Left lung (tissue), 10 donors: ENCODE measurements around the gene CACNA1A. TPM values are rescaled to one million over a fixed set of nuclear protein-coding genes. Genes with fewer than 3 reads are reported as not detected.
"Not testable (repeated sequence)": the region's sequence is repeated elsewhere in the genome, so short reads cannot be mapped to it uniquely, and the experiment has no call there.

ENCODE experiments used
- ATAC-seq: fragments of 200-7000 bp; cut with Tn5 transposase; one replicate; pipeline ENCODE4 v1.9.1; 2020; ENCODE audit warnings: moderate library complexity
- DNase-seq, 4 donors: peaks; one replicate each; pipeline ENCODE4 v3.0.0-alpha.2; 2013 to 2020
- H3K27ac ChIP-seq, 2 donors: fragments of 200-600 bp; sonication (generic) in 1 of 2; one replicate each; pipeline versions ENCODE4 v1.5.0 to v1.8.0; 2020 to 2021
- H3K27me3 ChIP-seq, 2 donors: fragments of 200-600 bp; sonication (generic) in 1 of 2; one replicate each; pipeline versions ENCODE4 v1.5.0 to v1.8.0; 2020 to 2021
- H3K36me3 ChIP-seq, 2 donors: fragments of 200-600 bp; sonication (generic) in 1 of 2; one replicate each; pipeline versions ENCODE4 v1.5.0 to v1.8.0; 2020 to 2021
- H3K4me1 ChIP-seq, 2 donors: fragments of 200-600 bp; one replicate each; pipeline ENCODE4 v1.8.0; 2021
- H3K4me3 ChIP-seq, 2 donors: fragments of 200-600 bp; sonication (generic) in 1 of 2; one replicate each; pipeline versions ENCODE4 v1.5.0 to v1.8.0; 2020 to 2021; ENCODE audit warnings: mild to moderate bottlenecking in 1 of 2
- H3K9me3 ChIP-seq, 2 donors: fragments of 200-600 bp; sonication (generic) in 1 of 2; one replicate each; pipeline versions ENCODE4 v1.5.0 to v1.8.0; 2020 to 2021
- intact Hi-C, 2 donors: fragments of 100-400 bp; cut with DNase I; formaldehyde crosslinking; loops; one replicate each; pipeline versions ENCODE4 v1.11.2 to v1.14.2; 2022
- polyA plus RNA-seq, 6 donors: library from polyadenylated mRNA; unstranded; fragments of 120-200 nt; gene quantifications; one replicate each; pipeline ENCODE4 v1.2.1, GENCODE V29; 2013; ENCODE audit not compliant: insufficient read length in 6 of 6
- total RNA-seq, 2 donors: library from RNA; stranded (reverse); fragmentation: NEBNext Ultra II Directional; extraction: Animal tissue kit (Norgen Biotek cat#: 25700); gene quantifications; one replicate each; pipeline ENCODE4 v1.2.1, GENCODE V29; 2021
- TF ChIP-seq, protein P1 (sequence below), 2 donors: fragments of 200-600 bp; sonication (generic) in 1 of 2; IDR thresholded peaks; one replicate each; pipeline versions ENCODE4 v1.5.0 to v1.8.0; 2021; ENCODE audit warnings: antibody characterized with exemption in 2 of 2
- donor health status: DM: no; HTN: yes; CAD: no.
- donor health status: DM: no; HTN: no; CAD: no.

Gene CACNA1A
- total and polyA plus RNA-seq, 8 donors: 0.20 to 5.4 (median 3.9) TPM

- Histone ChIP-seq H3K36me3 (no peaks in the 10 kb centered on the region), H3K4me1 (no peaks in the 10 kb centered on the region), H3K27ac (no peak overlapping the region), H3K4me3 (no peak overlapping the region), H3K9me3 (peaks cover 0 to 6% of the 10 kb centered on the region in 2 donors), H3K27me3 (peaks cover 0 to 46% of the 10 kb centered on the region in 2 donors)
- intact Hi-C loops: no loop called here
- TF ChIP-seq, protein P1, sequence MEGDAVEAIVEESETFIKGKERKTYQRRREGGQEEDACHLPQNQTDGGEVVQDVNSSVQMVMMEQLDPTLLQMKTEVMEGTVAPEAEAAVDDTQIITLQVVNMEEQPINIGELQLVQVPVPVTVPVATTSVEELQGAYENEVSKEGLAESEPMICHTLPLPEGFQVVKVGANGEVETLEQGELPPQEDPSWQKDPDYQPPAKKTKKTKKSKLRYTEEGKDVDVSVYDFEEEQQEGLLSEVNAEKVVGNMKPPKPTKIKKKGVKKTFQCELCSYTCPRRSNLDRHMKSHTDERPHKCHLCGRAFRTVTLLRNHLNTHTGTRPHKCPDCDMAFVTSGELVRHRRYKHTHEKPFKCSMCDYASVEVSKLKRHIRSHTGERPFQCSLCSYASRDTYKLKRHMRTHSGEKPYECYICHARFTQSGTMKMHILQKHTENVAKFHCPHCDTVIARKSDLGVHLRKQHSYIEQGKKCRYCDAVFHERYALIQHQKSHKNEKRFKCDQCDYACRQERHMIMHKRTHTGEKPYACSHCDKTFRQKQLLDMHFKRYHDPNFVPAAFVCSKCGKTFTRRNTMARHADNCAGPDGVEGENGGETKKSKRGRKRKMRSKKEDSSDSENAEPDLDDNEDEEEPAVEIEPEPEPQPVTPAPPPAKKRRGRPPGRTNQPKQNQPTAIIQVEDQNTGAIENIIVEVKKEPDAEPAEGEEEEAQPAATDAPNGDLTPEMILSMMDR (IDR thresholded peaks at IDR 0.05): no peak
- DNase-seq: no peak
- ATAC-seq: no peak
These were observed 31.2 kb upstream of the CACNA1A start for GRCh38 chr19:13537454-13537853.

DNA sequence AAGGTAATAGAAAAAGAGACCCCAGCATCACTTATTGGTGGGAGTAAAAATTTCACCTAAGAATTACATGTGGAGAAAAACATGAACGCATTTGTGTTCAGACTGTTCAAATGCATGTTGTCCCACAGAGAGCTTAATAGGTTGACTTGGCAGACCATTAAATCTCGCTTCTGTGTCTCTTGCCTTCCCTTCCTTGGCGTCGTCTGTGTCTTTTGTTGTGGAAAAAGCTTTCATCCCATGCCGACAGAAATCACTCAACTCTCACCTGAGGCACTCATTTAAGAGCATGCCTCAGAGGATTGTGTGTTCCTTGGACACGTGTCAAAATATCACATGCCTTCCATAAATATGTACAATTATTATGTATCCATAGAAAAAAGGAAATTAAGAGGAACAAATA lies 24.4 kb upstream of the CACNA1A start:
- Histone ChIP-seq H3K36me3 (no peaks in the 10 kb centered on the region), H3K27me3 (peaks cover 0 to 52% of the 10 kb centered on the region in 2 donors), H3K27ac (no peak overlapping the region), H3K9me3 (peaks cover 0 to 2% of the 10 kb centered on the region in 2 donors), H3K4me1 (no peaks in the 10 kb centered on the region), H3K4me3 (no peak overlapping the region)
- ATAC-seq: no peak
- TF ChIP-seq, protein P1 (IDR thresholded peaks at IDR 0.05): no peak
- intact Hi-C loops: no loop called here
- DNase-seq: no peak

DNA sequence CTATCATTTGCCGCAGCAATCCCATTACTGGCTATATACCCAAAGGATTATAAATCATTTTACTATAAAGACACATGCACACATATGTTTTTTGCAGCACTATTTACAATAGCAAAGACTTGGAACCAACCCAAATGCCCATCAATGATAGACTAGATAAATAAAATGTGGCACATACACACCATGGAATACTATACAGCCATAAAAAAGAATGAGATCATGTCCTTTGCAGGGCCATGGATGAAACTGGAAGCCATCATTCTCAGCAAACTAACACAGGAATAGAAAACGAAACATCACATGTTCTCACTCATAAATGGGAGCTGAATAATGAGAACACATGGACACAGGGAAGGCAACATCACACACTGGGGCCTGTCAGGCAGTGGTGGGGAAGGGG lies 23.4 kb upstream of the CACNA1A start:
- DNase-seq, H3K4me1 ChIP-seq, H3K9me3 ChIP-seq, H3K36me3 ChIP-seq, intact Hi-C loops, H3K27ac ChIP-seq, H3K4me3 ChIP-seq, ATAC-seq: not testable (repeated sequence)
- peaks cover 0 to 62% of the 10 kb centered on the region in 2 donors for H3K27me3 ChIP-seq

DNA sequence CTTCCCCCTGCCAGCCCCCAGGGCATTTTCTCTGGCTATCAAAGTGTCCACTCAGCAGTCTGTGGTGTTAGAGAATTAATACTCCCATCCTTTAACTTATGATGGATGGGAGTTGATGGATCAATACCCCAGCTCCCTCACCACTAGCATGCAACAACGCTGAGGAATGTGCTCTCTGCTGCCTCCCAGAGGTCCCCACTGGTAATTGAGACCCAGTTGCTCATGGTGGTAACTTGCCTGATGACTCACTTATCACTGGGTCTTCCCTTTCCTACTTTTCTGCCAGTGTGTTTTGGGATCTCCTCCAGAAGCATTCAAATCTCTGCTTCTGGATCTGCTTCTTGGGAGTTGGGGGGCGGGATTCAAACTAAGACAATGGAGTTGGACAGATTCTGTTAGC lies 20.3 kb upstream of the CACNA1A start:
- ATAC-seq (no peak), DNase-seq (no peak)
- Histone ChIP-seq H3K36me3 (no peaks in the 10 kb centered on the region), H3K27me3 (peaks cover 0 to 78% of the 10 kb centered on the region in 2 donors), H3K4me1 (no peaks in the 10 kb centered on the region), H3K27ac (no peak overlapping the region), H3K9me3 (peaks cover 0 to 2% of the 10 kb centered on the region in 2 donors), H3K4me3 (no peak overlapping the region)
- intact Hi-C loops: no loop called here
- TF ChIP-seq, protein P1 (IDR thresholded peaks at IDR 0.05): no peak

DNA sequence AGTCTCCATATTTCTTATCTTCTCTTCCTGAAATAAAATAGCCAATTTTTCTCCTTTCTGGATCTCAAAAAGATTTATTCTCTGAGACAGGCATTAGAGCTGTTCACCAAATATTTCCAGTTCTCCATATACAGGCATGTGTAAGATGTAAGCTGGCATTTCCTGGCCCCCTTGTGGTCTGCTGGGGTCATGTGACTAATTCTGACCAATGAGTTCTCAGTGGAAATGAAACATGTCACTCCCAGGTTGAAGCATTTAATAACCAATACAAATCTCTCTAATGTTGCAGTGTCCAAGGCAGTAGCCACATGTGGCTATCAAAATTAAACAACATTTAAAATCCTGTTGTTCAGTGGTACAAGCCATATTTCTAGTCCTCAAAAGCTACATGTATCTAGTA lies 14.8 kb upstream of the CACNA1A start:
- H3K27ac ChIP-seq: no peak overlapping the region
- H3K27me3 ChIP-seq: peaks cover 0 to 43% of the 10 kb centered on the region in 2 donors
- intact Hi-C loops: no loop called here
- TF ChIP-seq, protein P1 (IDR thresholded peaks at IDR 0.05): no peak
- peaks cover 0 to 18% of the 10 kb centered on the region in 2 donors for H3K9me3 ChIP-seq
- H3K4me1 ChIP-seq: no peaks in the 10 kb centered on the region
- H3K36me3 ChIP-seq: no peaks in the 10 kb centered on the region
- DNase-seq (no peak), ATAC-seq (no peak)
- H3K4me3 ChIP-seq: no peak overlapping the region

DNA sequence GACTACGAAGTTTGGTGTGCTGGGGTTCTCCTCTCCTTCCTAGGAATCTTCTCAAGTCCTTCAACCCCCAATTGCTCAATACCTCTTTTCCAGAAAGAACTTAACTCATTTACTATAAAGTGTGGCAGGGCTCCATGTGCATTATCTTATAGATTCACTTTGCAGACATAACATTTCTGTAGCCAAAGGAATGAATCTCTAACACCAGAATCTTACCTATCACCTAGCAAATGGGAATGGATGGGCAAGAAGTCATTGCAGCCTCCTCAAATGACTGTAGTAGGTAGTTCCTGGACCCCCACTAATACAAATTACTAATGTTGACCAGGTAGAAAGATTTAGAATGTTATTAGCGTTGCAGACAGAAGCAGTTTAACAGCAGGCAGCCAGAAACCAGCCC lies 5.7 kb upstream of the CACNA1A start:
- intact Hi-C loops: no loop called here
- TF ChIP-seq, protein P1 (IDR thresholded peaks at IDR 0.05): no peak
- no peak for ATAC-seq

More for the DNA sequence above, 5.7 kb upstream of the CACNA1A start:
- Histone ChIP-seq H3K4me1 (no peaks in the 10 kb centered on the region), H3K27ac (no peak overlapping the region), H3K4me3 (no peak overlapping the region), H3K27me3 (peaks cover 16 to 75% of the 10 kb centered on the region in 2 donors), H3K9me3 (no peaks in the 10 kb centered on the region), H3K36me3 (no peaks in the 10 kb centered on the region)
- DNase-seq: no peak
